ENCODE data around the gene FBN3.

DNA sequence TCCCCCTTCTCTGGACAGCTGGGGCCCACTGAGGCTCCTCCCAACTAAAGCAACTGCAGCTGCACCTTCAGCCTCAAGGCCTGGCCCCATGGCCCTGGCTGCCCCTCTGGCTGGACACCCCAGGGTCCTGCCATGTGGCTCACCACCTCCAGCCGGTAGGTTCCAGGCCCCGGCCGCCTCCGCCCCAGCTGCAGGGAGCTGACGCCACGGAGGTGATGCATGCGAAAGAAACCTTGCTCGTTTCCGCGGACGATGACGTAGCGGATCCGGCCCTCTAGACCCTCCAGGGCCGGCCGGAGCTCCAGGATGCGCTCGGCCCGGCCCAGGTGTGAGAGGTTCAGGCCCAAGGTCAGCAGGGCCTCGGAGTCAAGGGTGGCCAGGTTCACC is 83.5 kb downstream of the FBN3 start:
- no peak for TF ChIP-seq CTCF (IDR thresholded peaks at IDR 0.05)
- TF ChIP-seq ZFX (IDR thresholded peaks at IDR 0.05; ENCODE audit: borderline replicate concordance) = no peak
